Pulmonary artery endothelial cell (primary cell): ENCODE results near the gene TAOK2. TPM values are rescaled to one million over a fixed set of nuclear protein-coding genes. Genes with fewer than 3 reads are reported as not detected.
"Not testable (repeated sequence)": the region's sequence is repeated elsewhere in the genome, so short reads cannot be mapped to it uniquely, and the experiment has no call there.

Experiments
- DNase-seq: peaks from one replicate; pipeline ENCODE4 v3.0.0-alpha.2; 2011; ENCODE audit warnings: low read depth, low spot score
- total RNA-seq: library from RNA; depleted of rRNA; stranded (reverse); fragments of >200 nt; gene quantifications from 2 replicates; pipeline ENCODE4 v1.2.3, GENCODE V29; 2014

Gene TAOK2
- total RNA-seq, 1 donor from 2014 or later = 97.0 TPM

DNA sequence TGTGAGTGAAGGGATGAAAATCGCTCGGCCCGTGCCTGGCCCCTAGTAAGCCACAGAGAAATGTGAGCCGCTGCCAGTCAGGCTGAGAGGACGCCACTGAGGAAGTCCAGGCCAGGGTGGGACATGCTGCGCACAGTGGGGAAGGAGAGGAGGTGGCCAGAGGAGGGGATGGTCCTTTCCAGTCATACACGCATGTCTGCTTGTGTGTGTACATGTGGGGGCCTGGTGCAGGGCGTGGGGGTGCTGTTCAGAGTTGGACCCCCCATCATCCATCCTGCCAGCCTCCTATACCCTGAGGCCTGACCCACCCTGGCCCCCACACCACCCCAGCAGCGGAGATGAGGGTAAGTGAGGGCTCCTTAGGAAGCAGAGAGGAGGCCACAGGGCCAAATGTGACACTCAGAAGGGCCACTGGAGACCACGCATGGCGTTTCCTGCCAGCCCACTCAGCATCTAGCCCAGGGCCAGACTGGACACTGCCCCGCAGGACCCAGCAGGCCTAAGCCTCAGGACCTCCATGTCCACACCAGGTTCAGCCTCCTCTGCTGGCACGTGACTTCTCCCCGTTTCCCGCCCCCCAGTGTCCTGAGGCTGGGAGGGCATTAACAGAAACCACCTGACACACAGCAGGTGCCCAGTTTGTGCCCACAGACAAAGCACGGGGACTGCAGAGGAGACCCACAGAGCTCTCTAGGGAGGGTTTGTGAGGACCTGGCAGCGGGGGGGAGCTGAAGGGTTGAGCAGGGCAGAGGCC, 30.2 kb downstream of the TAOK2 start:
- no peak for DNase-seq

GRCh38 chr16:30004424-30004776, 30.7 kb downstream of the TAOK2 start:
- no peak for DNase-seq

DNA sequence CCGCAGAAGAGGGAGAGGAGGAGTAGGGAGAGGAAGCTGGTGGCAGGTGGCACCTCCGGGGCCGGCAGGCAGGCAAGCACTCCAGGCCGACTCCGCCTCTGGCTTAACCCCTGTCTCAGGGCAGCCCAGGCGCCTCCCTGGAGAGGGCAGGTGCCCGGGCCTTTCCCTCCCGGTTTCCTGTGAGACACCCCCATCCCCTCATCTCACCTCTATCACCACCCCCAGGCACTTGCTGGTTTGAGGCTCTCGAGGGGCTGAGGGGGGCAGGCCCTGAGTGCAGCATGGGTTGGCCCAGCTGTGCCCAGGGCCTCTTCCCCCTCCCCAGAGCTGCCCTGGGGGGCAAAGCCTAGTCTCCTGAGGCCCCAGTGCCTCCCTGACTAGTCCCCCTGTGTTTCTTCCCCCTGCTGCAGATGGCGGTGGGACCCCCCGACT, 31.2 kb downstream of the TAOK2 start:
- DNase-seq = no peak

- no peak for DNase-seq
Observed at GRCh38 chr16:30005341-30006094, 31.9 kb downstream of the TAOK2 start.

GRCh38 chr16:30006095-30006473, 32.4 kb downstream of the TAOK2 start:
- DNase-seq = no peak

- DNase-seq = no peak
Observed at GRCh38 chr16:30006659-30007377, 33.1 kb downstream of the TAOK2 start.

DNA sequence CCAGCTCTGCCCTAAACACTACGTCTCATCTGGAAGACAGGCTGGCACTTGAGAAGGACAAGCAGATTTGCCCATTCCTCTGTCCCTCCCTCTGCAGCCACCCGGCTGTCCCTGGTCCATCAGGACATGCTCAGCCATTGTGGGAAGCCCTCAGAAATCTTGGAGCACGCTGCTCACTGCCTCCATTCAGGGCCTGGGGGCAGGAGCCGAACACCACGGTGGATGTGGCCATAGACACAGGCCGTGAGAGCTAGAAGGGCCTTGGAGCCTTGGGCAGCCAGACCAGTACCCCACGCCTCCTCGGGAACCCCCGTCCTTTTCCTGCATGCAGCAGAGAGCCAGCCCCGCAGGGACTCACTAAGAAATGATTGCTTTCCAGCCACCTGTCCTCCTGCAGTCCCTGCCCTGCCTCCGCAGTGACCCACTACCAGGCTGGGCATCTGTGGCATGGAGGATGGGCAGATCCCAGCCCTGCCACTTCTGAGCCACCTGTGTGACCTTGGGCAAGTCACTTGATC, 33.8 kb downstream of the TAOK2 start:
- no peak for DNase-seq

DNA sequence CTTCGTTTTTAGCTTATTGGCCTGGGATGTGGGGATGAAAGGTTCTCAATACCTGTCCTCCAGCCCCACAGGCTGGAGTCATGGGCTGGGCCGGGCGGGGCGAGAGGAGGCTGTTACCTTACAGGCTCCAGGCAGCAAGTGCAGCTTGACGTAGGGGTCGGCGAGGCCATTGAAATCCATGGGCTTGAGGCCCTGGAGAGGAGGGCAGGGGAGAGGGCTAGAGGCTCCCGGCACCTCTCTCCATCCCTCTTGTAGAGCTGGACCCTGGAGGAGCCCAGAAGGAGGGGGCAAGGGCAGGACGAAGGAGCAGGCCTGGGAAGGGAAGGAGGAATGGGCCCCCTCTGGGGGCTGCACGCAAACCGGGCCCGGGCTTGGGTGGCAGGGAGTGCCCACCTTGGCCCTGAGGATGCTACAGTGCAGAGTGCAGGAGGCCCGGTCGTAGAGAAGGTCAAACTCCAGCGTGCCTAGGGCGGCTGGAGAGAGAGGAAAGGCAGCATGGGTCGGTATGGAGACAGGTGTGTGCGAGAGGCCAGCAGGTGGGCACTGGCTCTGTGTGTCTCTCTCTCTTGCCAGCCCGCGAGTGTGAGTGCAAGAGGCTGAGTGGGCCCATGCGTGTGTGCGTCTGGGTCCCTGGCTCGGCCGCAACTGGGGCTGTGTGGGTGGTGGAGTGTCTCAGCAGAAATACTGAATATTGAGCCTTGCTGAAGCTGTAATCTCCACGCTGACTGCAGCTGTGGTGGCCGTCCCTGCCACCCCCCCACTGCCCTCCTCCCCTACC, 35.6 kb downstream of the TAOK2 start:
- DNase-seq = no peak

GRCh38 chr16:30009990-30010843, 36.5 kb downstream of the TAOK2 start:
- no peak for DNase-seq

- DNase-seq = no peak
Observed at GRCh38 chr16:30010844-30011713, 37.4 kb downstream of the TAOK2 start, which contains the start of gene DOC2A. Gene DOC2A, minus strand, starts transcription at chr16:30011027. Its CDS starts 805 bp downstream, at chr16:30010222.

- no peak for DNase-seq
Observed at GRCh38 chr16:30011714-30012504, 38.2 kb downstream of the TAOK2 start.

DNA sequence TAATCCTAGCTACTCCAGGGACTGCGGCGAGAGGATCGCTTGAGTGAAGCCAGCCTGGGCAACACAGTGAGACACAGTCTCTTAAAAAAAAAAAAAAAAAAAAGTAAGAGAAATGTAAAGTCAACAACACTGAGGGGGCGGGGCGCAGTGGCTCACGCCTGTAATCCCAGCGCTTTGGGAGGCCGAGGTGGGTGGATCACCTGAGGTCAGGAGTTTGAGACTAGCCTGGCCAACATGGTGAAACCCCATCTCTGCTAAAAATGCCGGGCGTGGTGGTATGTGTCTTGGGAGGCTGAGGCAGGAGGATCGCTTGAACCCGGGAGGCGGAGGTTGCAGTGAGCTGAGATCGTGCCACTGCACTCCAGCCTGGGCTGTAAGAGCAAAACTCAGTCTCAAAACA, 38.9 kb downstream of the TAOK2 start:
- not testable (repeated sequence) for DNase-seq

DNA sequence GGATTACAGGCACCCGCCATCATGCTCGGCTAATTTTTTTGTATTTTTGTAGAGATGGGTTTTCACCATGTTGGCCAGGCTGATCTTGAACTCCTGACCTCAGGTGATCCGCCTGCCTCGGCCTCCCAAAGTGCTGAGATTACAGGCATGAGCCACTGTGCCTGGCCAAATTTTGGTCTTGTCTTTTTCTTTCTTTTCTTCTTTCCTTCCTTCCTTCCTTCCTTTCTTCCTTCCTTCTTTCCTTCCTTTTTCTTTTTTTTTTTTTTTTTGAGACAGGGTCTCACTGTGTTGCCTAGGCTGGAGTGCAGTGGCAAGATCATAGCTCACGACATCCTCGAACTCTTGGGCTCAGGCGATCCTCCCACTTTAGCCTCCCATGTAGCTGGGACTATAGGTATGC, 41.8 kb downstream of the TAOK2 start:
- not testable (repeated sequence) for DNase-seq

- DNase-seq = no peak
Observed at GRCh38 chr16:30016555-30017276, 43.0 kb downstream of the TAOK2 start.

- no peak for DNase-seq
Observed at GRCh38 chr16:30017277-30017656, 43.6 kb downstream of the TAOK2 start.

DNA sequence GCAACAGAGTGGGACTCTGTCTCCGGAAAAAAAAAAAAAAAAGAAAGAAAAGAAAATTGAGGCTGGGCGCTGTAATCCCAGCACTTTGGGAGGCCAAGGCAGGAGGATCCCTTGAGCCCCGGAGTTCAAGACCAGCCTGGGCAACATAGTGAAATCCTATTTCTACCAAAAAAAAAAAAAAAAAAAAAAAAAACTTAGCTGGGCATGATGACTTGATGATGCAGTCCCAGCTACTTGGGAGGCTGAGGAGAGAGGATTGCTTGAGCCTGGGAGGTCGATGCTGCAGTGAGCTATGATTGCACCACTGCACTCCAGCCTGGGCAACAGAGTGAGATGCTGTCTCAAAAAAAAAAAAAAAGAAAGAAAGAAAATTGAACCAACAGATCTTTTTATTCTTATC, 44.3 kb downstream of the TAOK2 start:
- not testable (repeated sequence) for DNase-seq

GRCh38 chr16:30018731-30019158, 45.1 kb downstream of the TAOK2 start:
- no peak for DNase-seq

- DNase-seq = no peak
Observed at GRCh38 chr16:30022887-30023286, 49.2 kb downstream of the TAOK2 start, which contains the start of gene C16orf92. Gene C16orf92, plus strand, starts transcription at chr16:30023198. Its CDS starts 143 bp downstream, at chr16:30023341.
